ENCODE measurements around the gene SPRY4. TPM values are rescaled to one million over a fixed set of nuclear protein-coding genes. Genes with fewer than 3 reads are reported as not detected.

SPRY4 gene
- total RNA-seq, 1 experiment from 2014 or later, result 7.7 TPM

DNA sequence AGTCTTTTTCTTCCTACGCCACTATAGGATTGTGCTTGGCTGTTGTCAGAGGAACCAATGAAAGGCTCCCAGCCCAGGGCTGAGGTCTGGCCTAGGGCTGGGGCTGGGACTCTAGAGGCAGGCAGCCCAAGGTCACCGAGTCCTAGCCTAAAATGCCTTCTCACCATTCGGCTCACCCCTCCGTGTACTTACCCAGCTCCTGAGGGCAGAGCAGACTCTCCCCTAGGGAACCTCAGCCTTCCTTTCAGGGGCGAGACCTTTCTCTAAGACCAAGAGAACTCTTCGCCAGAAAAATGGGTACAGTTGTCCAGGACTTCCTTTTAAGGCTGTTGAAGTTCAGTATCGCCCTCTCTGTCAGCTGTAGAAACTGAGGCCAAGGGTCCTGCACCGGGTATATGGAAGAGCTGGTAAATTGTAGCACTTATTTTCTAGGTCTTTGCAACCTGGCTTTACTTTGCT lies 1.7 kb upstream of the SPRY4 start:
- Mint-ChIP-seq H3K4me1 (ENCODE audit: low read depth, unreplicated experiment) (peaks cover 27% of the 10 kb centered on the region), H3K4me3 (ENCODE audit: unreplicated experiment) (peak overlapping the region; percentile 89), H3K27me3 (ENCODE audit: insufficient read depth, unreplicated experiment) (no peaks in the 10 kb centered on the region), H3K9me3 (ENCODE audit: unreplicated experiment) (no peaks in the 10 kb centered on the region), H3K27ac (ENCODE audit: unreplicated experiment) (peak overlapping the region; percentile 80), H3K36me3 (ENCODE audit: insufficient read depth, unreplicated experiment) (no peaks in the 10 kb centered on the region)
- ChIA-PET POLR2A (interaction anchor here (0.5 kb wide), 1 partner anchor 1333 kb away, joined by 3 read pairs; no protein-coding TSS in a partner anchor), CTCF (no interaction called here)
- H3K4me1 ChIP-seq, result peaks cover 26% of the 10 kb centered on the region
- no peaks in the 10 kb centered on the region for H3K27me3 ChIP-seq (replicated peaks; ENCODE audit: control insufficient read depth, insufficient read depth, low read length)
- TF ChIP-seq, protein P1, sequence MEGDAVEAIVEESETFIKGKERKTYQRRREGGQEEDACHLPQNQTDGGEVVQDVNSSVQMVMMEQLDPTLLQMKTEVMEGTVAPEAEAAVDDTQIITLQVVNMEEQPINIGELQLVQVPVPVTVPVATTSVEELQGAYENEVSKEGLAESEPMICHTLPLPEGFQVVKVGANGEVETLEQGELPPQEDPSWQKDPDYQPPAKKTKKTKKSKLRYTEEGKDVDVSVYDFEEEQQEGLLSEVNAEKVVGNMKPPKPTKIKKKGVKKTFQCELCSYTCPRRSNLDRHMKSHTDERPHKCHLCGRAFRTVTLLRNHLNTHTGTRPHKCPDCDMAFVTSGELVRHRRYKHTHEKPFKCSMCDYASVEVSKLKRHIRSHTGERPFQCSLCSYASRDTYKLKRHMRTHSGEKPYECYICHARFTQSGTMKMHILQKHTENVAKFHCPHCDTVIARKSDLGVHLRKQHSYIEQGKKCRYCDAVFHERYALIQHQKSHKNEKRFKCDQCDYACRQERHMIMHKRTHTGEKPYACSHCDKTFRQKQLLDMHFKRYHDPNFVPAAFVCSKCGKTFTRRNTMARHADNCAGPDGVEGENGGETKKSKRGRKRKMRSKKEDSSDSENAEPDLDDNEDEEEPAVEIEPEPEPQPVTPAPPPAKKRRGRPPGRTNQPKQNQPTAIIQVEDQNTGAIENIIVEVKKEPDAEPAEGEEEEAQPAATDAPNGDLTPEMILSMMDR (IDR thresholded peaks at IDR 0.05; ENCODE audit: insufficient read depth in 1 of 2, low read depth in 1 of 2, low read length in 1 of 2, severe bottlenecking in 1 of 2, unreplicated experiment in 1 of 2), result no peak
- H3K4me3 ChIP-seq (ENCODE audit: low read depth, low read length), result peak overlapping the region; percentile 83
- intact Hi-C loops (cut with micrococcal nuclease; ENCODE audit: unreplicated experiment), result no loop called here
- DNase-seq, result no peak
- BruUV-seq (replicated peaks), result TSS peak; percentile 40
- H3K9me3 ChIP-seq, result no peaks in the 10 kb centered on the region
- no peaks in the 10 kb centered on the region for H3K36me3 ChIP-seq (ENCODE audit: control insufficient read depth, insufficient read depth, low read length)

DNA sequence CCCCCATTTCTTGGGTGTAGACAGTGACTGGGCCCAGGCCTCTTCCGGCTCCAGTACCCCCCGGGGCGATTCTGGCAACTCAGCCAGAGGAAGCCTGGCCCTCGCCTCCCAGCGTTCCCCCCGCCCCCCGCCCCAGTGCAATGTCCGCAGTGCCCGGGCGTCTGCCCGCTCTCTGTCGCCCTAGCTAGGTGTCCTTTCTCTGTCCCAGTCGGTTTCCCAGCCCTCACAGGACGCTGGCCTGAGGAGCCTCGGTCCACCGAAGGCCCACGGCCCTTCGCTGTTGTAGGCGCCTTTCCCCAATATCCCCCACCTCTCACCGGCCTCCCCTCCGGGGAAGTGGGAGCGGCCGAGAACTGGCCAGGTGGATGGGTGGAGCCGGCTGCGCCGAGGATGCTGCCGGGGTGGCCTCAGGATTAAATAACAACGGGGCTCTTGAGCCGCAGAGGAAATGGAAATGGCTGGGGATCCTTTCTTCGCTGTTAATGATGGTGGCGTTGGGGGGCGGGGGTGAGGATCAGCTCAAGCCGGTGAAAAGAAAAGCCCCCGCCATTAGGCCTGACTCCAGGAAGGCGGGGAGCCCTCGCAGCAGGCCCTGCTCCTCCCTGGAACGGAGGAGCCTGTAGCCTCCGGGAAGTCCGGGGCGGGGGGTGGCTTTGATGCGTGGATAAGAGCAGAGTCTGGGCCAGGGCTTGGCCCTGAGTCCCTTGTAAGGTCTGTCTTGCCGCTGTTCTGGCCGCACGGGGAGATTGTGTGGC lies 1.1 kb upstream of the SPRY4 start:
- BruUV-seq (replicated peaks), result no TSS peak
- Mint-ChIP-seq H3K27me3 (ENCODE audit: insufficient read depth, unreplicated experiment) (no peaks in the 10 kb centered on the region), H3K27ac (ENCODE audit: unreplicated experiment) (peak overlapping the region; percentile 80), H3K4me3 (ENCODE audit: unreplicated experiment) (peak overlapping the region; percentile 89), H3K9me3 (ENCODE audit: unreplicated experiment) (no peaks in the 10 kb centered on the region), H3K4me1 (ENCODE audit: low read depth, unreplicated experiment) (peaks cover 33% of the 10 kb centered on the region), H3K36me3 (ENCODE audit: insufficient read depth, unreplicated experiment) (no peaks in the 10 kb centered on the region)
- DNase-seq, result peak; percentile 68 to 75
- ChIA-PET CTCF (no interaction called here), POLR2A (interaction anchor here (0.5 to 0.7 kb wide), 2 partner anchors 14 to 1333 kb away, joined by 3 to 6 read pairs; no protein-coding TSS in a partner anchor)
- H3K36me3 ChIP-seq (ENCODE audit: control insufficient read depth, insufficient read depth, low read length), result no peaks in the 10 kb centered on the region
- H3K27me3 ChIP-seq (replicated peaks; ENCODE audit: control insufficient read depth, insufficient read depth, low read length), result no peaks in the 10 kb centered on the region
- H3K4me1 ChIP-seq, result peaks cover 32% of the 10 kb centered on the region
- H3K4me3 ChIP-seq (ENCODE audit: low read depth, low read length), result peak overlapping the region; percentile 83
- TF ChIP-seq, protein P1 (IDR thresholded peaks at IDR 0.05; ENCODE audit: insufficient read depth in 1 of 2, low read depth in 1 of 2, low read length in 1 of 2, severe bottlenecking in 1 of 2, unreplicated experiment in 1 of 2), result no peak
- intact Hi-C loops (cut with micrococcal nuclease; ENCODE audit: unreplicated experiment), result loop anchor here (1.0 to 2.0 kb wide), 4 partner anchors 20 to 222 kb away; no protein-coding TSS in a partner anchor
- no peaks in the 10 kb centered on the region for H3K9me3 ChIP-seq

DNA sequence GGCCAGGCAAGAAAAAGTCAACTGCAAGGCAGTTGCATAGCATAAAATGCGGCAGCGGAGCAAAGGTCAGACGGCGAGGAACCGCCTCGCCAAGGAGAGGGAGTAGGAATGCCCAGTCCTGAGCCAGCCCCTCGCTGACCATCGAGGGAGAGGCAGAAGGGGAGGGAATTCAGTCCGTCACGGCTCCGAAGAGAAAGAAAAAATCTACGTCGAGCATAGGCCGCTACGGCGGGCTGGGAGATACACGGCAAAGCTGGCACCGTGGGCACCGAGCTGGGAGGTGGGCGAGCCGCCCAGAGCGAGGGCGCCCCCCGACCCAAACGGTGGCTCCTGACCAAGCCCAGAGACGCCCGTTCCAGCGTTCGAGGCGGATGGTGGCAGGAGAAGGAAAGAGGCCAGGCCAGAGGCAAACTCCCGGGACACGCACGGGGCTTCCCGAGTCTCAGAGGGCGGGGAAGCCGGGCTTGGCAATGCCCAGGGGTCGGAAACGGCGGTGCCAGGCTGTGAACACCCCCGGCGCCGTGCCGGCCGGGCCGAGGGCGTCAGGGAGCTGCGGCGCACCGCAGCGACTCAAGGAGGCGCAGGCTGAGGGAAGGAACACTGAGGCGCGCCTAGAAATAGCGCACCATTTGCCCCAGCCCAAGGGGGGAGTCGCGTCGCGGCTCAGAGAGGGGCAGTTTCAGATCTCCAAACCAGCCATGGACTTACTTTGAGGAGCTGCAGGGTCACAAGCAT lies 518 bp downstream of the SPRY4 start:
- BruUV-seq (replicated peaks), result no TSS peak

More for the DNA sequence above, 518 bp downstream of the SPRY4 start:
- Mint-ChIP-seq H3K27me3 (ENCODE audit: insufficient read depth, unreplicated experiment) (no peaks in the 10 kb centered on the region), H3K36me3 (ENCODE audit: insufficient read depth, unreplicated experiment) (no peaks in the 10 kb centered on the region), H3K4me1 (ENCODE audit: low read depth, unreplicated experiment) (peaks cover 43% of the 10 kb centered on the region), H3K27ac (ENCODE audit: unreplicated experiment) (peak overlapping the region; percentile 86), H3K9me3 (ENCODE audit: unreplicated experiment) (no peaks in the 10 kb centered on the region), H3K4me3 (ENCODE audit: unreplicated experiment) (peak overlapping the region; percentile 89)
- peaks cover 39% of the 10 kb centered on the region for H3K4me1 ChIP-seq
- peak; percentile 59 to 60 for DNase-seq
- POLR2A ChIA-PET, result interaction anchor here (0.5 to 1.2 kb wide), 5 partner anchors 10 to 166 kb away, joined by 3 to 9 read pairs (median 6); no protein-coding TSS in a partner anchor
- TF ChIP-seq, protein P1 (IDR thresholded peaks at IDR 0.05; ENCODE audit: insufficient read depth in 1 of 2, low read depth in 1 of 2, low read length in 1 of 2, severe bottlenecking in 1 of 2, unreplicated experiment in 1 of 2), result peak in 1 of 2 experiments; percentile 14
- H3K27me3 ChIP-seq (replicated peaks; ENCODE audit: control insufficient read depth, insufficient read depth, low read length), result no peaks in the 10 kb centered on the region
- H3K36me3 ChIP-seq (ENCODE audit: control insufficient read depth, insufficient read depth, low read length), result no peaks in the 10 kb centered on the region
- no peaks in the 10 kb centered on the region for H3K9me3 ChIP-seq
- CTCF ChIA-PET, result interaction anchor here (0.6 to 1.0 kb wide), 2 partner anchors 33 to 380 kb away, joined by 3 read pairs; no protein-coding TSS in a partner anchor
- H3K4me3 ChIP-seq (ENCODE audit: low read depth, low read length), result peak overlapping the region; percentile 83
- intact Hi-C loops (cut with micrococcal nuclease; ENCODE audit: unreplicated experiment), result loop anchor here (2.0 to 5.0 kb wide), 4 partner anchors 32 to 172 kb away; no protein-coding TSS in a partner anchor
